ENCODE data around the gene PPP6R3. TPM values are rescaled to one million over a fixed set of nuclear protein-coding genes. Genes with fewer than 3 reads are reported as not detected.

Gene PPP6R3
- total RNA-seq, 1 donor from 2014 or later = 128 TPM

DNA sequence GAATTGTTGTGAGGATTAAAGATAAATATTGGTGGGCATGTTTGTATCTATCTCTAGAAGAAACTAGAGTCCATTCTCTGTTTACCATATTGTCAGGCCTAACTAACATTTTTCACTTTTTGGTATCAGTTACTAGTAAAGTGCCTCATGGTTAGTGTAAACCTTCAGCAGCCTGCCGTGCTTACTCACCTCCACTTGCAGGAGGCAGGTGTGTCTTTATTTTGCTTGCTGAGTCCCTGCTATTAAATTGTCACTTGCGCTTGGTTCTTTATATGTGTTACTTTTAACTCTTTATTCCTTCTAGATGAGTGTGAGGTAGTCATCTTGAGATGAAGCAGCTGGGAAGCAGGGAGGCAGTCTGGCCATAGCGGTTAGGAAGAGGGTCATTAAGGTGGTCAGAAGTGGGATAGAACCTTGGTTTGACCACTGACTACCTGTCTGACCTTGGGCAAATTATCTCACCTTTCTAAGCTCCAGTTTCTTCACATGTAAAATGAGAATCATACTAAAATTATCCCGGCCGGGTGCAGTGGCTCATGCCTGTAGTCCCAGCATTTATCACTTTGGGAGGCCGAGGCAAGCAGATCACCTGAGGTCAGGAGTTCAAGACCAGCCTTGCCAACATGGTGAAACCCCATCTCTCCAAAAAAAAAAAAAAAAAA is 21.2 kb downstream of the PPP6R3 start:
- no peak for DNase-seq (ENCODE audit: low read depth, low spot score)

DNA sequence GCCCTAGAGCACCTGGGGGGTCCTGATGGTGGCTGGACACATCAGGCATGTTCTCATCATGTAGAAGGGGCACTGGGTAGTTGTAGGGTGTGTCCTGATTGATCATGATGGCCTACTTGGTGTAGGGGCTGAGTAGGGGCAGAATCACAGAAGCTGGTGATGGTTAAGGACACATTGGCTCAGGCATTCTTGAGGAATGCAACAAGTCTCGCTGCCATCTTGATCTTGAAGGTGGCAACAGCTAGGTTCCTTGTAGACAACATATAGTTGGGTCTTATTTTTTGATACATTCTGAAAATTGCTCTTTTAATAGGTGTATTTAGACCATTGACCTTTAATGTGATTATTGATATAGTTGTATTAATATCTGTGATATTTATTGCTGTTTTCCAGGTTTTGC is 28.1 kb downstream of the PPP6R3 start:
- DNase-seq (ENCODE audit: low read depth, low spot score) = no peak

DNA sequence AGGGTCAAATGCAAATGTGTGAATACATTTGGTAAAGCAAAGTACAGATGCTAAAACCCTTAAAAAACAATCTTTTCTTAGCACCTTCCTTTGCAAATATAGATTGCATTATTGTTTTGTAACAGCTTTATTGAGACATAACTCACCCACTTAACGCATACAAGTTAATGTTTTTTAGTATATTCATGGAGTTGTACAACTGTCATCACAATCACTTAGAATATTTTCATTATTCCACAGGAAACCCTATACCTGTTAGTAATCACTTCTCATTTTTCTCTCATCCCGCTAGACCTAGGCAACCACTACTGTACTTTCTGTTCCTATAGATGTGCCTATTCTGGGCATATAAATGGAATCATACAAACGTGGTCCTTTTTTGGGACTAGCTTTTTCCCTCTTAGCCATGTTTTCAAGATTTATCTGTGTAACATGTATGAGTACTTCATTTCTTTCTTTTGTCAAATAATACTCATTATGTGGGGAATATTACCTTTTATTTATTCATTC is 34.7 kb downstream of the PPP6R3 start:
- DNase-seq (ENCODE audit: low read depth, low spot score) = no peak

DNA sequence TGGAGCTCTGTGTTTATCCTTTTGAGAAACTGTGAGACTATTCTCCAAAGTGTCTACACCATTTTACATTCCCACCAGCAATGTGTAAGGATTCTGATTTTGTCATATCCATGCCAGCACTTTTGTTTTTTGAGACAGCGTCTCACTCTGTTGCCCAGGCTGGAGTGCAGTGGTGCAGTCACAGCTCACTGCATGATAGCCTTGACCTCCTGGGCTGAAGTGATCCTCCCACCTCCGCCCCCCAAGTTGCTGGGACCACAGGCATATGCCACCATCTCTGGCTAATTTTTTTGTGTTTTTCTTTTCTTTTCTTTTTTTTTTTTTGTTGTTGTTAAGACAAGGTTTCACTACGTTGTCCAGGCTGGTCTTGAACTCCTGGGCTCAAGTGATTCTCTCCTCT is 35.3 kb downstream of the PPP6R3 start:
- DNase-seq (ENCODE audit: low read depth, low spot score) = no peak

DNA sequence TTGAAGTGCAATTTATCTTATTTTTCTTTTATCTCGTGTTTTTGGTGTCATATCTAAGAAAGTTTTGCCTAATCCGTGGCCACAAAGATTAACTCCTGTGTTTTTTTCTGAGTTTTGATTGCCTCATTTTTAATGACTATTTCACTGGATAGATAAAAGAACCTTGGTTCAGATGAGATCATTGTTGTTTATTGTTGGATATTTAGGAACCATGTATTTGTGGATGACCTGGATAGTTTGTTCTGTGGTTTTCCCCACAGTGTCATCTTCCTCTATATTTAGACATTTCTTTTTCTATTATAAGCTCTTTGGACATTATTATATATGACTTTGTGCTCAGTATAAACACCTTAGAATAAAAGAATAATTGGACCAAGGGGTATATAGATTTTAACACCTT is 37.2 kb downstream of the PPP6R3 start:
- no peak for DNase-seq (ENCODE audit: low read depth, low spot score)

DNA sequence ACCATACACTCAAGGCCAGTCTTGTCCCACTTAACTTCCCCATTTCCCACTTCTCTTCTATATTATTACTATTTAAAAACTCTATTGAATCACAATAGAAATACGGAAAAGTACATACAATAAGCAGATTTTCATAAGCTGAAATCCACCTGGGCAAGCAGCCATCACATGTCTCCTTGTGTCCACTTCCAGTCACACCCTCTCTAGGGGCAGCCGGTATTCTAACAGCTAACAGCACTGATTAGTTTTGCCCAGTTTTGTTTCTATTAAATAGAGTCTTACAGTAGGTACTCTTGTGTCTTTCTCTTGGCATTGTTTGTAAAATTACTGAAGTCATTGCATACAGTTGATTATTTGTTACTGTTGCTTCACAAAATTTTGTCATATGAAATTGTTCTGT is 37.8 kb downstream of the PPP6R3 start:
- no peak for DNase-seq (ENCODE audit: low read depth, low spot score)

DNA sequence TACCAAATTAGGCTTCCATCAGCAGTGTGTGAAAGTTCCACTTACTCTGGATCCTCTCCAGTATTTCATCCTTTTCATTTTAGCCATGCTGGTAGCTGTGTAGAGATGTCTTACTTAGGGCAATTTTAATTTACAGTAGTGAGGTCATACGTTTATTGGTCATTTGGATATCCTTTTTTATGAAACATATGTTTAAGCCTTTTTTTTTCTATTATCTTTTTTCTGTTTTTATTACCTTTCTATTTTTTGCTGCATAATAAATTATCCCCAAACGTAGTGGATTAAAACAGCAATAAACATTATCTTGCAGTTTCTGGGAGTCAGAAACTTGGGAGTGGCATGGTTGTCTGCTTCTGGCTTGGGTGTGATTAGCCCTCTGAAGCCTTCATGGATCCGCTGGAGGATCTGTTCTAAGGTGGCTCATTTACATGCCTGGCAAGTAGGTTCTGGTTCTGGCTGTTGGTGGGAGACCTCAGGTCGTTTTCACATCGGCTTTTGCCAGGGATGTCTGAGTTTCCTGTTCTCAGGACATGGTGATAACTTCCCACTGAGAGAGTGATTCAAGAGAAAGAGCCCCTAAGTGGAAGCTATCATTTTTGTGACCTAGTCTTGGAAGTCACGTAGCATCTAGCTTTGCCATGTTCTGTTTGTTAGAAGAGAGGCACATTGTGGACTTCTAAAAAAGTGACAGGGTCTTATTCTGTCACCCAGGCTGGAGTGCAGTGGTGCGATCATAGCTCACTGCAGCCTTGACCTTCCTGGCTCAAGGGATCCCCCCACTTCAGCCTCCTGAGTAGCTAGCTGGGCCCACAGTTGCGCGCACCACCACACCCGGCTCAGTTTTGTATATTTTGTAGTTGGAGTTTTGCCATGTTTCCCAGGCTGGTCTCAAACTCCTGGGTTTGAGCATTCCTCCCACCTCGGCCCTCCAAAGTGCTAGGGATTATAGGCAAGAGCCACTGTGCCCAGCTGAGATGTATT is 38.6 kb downstream of the PPP6R3 start:
- DNase-seq (ENCODE audit: low read depth, low spot score) = no peak

DNA sequence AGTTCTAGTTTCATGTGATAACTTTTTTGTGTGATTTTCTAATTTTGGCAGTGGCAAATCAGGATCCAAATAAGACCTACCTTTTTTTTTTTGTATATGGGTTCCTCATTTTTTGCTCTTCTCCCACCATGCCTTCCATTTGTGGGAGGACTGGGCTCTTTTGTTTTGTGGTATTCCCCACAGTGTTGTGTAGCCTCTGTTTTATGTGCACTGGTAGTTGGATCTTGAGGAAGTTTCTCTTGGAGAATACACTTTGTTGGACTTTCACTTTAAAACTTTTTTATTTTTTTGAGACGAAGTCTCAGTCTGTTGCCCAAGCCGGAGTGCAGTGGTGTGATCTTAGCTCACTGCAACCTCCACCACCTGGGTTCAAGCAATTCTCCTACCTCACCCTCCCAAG is 39.7 kb downstream of the PPP6R3 start:
- no peak for DNase-seq (ENCODE audit: low read depth, low spot score)

DNA sequence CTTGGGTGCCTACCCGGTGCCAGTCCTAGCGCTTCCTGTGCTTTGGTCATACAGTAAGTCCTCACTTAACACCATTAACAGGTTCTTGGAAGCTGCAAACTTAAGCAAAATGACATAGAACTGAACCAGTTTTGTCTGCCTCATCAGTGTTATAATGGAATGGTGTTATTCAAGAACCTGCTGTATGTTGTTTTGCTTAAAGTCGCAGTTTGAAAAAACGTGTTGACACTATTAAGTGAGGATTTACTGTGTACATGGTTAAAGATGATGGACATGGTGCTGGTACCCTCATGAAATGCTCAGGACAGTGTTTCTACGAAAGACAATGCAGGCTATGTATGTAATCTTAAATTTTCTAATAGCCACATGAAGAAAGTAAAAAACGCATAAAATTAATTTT is 41.3 kb downstream of the PPP6R3 start:
- no peak for DNase-seq (ENCODE audit: low read depth, low spot score)

DNA sequence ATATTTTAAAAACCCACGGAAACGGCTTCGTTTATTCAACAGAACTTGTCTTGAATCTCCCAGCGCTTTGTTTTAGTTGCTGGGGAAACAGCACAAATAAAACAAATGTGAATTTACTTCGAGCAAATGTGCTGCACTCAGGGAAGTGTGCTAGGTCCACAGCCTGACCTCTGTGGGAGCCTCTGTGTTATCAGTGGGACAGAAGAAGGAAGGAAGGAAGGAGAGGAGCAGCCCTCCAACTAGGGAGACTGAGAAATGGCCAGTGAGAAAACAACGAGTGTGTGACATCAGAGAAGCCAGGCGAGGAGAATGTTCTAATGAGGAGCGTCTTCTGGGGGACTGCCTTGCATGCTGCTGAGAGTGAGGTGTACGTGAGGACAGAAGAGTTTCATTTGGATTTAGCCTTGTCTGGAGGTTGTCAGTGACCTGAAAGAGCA is 42.7 kb downstream of the PPP6R3 start:
- DNase-seq (ENCODE audit: low read depth, low spot score) = peak; percentile 95

DNA sequence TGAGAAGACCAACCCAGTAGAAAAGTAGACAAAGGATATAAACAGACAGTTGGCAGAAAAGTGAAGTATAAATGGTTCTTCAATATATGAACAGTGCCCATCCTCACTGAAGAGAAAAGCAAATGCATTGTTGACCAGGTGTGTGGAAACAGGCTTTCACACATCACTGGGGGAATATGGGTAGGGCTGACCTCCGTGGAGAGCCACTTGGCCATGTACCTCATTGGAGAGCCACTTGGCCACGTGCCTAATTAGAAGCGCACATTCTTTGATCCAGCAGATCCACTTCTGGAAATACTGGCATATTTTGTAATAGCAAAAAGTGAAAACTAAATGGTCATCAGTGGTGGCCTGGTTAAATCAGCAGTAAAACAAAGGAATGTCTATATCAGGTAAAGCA is 43.2 kb downstream of the PPP6R3 start:
- DNase-seq (ENCODE audit: low read depth, low spot score) = no peak

DNA sequence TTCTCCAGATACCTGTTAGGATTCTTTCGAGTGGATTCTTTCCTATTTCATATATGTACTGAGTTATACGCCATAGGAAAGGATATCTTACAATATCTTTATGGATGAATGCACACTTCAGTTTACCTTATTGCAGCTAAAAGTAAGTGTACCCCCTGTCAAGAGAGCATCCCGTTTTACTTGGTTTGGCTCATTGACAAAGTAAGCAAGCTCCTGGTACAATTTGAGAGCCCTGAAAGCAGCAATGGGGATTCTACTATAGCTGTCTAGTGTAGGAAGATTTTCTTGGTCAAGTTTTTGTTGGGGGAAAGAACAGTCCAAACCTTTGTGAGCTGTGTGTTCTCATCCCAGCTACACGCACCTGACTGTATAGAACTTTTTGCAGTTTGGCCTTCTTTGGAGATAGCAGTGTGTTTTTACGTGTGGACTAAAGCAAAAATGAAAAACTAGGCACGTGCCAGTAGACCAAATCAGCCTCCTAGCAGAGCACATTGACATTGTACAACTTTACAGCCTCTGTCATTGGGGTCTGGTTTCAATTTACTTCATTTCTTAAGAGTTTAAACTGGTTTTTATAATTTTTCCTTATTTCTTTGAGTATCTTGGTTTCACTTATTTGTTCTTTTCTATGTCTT is 44.0 kb downstream of the PPP6R3 start:
- DNase-seq (ENCODE audit: low read depth, low spot score) = no peak

DNA sequence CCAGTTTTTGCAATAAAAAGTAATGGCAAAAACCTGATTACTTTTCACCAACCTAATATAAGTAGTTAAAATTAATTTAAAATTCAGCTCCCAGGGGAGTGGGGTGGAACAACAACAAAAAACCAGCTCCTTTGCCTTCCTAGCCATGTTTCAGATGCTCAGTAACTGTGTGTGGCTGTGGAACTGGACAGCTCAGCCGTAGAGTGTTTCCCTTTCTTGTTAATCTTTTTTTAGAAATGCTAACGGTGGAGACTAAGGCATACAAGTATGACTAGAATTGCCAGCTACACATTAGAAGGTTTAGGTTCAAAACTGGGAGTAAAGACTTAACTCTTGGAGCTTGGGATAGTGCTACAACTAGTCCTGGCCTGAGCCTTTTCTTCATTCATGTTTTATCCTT is 45.0 kb downstream of the PPP6R3 start:
- DNase-seq (ENCODE audit: low read depth, low spot score) = no peak

DNA sequence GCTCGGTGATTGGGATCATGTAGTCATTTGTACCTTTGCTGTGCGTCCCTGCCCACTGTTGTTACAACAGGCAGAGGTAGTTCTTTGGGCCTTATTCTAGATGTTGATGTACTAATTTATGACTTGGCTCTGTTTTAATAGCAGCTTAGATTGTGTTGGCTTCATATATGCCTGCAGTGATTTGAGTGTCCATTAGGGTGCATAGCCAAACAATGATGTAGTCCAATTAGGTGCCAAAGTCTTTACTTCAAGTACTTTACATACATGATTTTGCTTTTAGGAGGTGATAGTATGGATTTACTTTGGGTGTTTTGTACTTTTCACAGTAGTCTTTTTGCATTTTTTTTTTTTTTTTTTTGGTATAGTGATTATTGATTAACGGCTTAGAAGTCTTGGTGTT is 46.4 kb downstream of the PPP6R3 start:
- DNase-seq (ENCODE audit: low read depth, low spot score) = no peak

DNA sequence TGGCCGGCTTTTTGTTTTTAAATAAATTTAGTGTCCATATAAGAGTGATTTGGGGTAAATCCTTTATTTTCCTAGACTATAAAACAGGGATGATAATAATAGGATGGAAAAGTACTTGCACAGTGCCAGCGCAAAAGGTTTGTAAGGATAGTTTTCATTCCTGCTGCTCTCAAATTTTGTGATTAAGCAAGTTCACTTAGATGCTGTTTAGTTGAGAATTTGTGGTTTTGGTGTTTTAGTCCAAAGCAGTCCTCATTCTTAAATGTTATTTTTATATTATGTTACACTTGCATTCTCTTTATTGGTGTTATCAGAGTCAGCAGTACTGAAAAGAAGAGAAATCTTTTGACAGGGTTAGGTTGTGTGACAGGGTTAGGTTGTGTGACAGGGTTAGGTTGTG is 47.9 kb downstream of the PPP6R3 start:
- no peak for DNase-seq (ENCODE audit: low read depth, low spot score)

DNA sequence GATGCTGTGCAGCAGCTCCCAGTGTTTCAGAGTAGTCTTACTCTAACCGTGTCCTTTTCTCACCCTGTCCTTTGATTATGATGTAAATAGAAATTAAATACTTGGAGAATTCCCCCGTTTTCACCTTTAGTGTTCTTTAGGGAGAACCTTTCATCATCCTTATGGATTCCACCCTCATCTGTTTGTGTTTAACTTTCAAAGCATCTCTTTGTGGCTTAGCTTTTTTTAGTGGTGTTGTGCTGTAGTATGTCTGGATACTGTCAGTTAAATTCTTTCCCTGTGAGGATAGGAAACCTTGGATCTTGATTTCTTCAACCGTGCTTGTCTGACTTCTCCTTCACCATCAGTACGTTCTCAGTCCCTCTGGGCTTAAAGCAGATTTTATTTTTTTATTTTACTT is 48.5 kb downstream of the PPP6R3 start:
- DNase-seq (ENCODE audit: low read depth, low spot score) = no peak

DNA sequence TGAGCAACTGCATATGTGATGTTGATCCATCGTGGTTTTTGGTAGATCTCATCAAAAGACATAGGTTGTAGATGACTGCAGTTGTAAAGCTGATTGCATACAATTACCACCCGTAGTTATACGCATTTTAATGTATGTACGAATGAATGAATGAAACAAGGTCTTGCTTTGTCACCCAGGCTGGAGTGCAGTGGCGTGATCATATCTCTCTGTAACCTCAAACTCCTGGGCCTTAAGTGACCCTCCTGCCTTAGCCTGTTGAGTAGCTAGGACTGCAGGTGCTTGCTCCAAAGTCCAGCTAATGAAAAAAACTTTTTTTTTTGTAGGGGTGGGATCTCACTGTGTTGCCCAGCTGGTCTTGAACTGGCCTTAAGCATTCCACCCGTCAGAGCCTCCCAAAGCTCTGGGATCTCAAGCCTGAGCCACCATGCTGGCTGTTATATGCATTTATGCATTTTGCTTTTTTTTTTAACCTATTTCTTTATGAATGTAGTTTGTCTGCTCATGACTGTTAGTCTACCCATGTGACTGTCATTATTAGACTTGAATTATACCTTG is 53.5 kb downstream of the PPP6R3 start:
- DNase-seq (ENCODE audit: low read depth, low spot score) = no peak

DNA sequence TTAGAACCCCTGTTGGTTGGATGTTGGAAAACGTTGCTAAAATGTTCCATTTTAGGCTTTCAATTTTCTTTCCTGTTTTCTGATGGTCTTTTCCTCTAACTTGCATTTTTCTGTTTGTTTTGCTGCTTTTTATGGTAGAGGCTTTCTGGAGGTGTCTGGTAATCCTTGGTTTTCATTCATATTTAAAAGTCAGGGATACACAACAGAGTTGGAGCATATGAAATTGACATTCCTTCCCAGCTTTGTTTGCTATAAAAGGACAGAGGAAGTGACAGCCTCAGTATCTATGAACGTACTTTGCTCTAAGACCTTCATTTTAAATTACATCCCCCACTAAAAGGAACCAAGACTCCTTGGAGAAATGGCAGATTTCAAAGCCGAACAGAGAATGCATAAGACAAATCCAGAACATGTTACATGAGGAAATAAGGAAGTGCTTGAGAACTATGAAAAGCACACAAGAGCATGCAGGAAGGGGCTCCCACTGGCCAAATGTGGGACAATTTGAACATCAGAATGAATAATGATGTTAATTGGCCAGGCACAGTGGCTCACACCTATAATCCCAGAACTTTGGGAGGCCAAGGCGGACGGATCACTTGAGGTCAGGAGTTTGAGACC is 56.7 kb downstream of the PPP6R3 start:
- DNase-seq (ENCODE audit: low read depth, low spot score) = no peak

DNA sequence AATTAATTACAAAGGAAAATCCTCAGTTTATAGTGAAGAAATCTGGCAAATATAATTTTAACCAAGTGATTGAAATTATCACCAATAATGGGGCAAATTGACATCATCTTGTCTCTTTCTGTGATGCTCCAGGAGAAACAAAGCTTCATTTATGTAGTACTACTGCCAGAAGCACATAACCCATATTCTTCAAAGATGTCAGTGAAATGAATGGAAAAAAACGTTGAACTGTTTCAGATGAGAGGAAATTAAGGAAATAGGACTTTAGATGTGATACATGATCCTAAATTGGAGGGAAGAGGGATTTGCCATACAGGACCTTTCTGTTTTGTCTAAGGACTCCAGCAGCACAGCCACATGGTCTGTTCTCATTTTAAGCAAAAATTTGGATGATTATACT is 57.6 kb downstream of the PPP6R3 start:
- DNase-seq (ENCODE audit: low read depth, low spot score) = no peak

DNA sequence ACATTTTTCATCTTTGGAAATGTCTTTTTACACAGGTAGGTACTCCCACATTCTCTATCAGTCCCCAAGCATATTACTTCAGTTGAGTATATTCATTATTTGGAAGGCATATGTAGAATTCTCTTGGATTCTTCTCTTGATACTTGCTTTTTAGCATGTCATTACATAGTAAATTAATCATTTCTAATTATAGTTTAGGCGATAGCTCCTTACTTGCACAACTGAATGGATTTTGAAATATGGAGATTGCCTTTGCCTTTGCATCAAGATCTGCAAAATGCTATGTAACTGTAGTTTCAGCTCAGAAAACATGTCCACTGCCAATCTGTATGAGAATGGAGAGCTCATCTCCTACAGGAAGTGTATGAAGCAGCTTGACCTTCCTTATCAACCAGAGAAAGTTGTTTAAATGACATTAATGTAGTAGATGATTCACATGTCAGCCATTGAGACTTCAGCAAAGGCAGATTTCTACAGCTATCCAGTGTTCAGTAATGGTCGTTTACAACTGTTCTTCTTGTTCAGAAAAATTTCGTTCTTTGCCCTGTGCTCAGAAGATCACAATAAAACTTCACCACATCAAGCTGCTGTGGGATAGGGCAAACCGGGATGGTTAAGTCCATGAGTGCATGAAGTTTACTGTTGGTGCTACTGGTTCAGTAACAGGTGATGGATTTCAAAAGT is 61.6 kb downstream of the PPP6R3 start:
- no peak for DNase-seq (ENCODE audit: low read depth, low spot score)

DNA sequence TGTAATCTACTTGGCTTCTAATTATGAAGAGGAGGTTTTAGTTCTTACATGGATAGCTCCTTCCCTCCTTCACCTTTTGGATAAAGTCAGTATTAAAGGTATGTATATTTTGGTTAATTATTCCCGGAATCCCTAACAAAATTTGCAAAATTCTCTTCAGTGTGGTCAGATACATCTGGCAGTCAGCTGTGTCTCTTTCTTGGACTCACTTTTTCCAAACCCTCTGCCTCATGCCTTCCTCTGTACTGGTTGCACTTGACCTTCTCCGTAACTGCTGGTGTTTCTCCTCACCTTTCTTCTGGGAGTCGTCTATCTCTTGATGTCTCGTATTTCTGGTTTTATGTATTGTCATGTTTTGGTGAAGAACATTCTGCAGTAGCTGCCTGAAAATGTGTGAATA is 62.5 kb downstream of the PPP6R3 start:
- DNase-seq (ENCODE audit: low read depth, low spot score) = no peak

All from pulmonary artery endothelial cell (primary cell).